ENCODE data around the gene EHHADH. TPM values are rescaled to one million over a fixed set of nuclear protein-coding genes. Genes with fewer than 3 reads are reported as not detected.

Gene EHHADH
- total and polyA plus RNA-seq, 4 experiments from 2014 or later: 1.1 to 1.6 (median 1.4) TPM

- no peaks in the 10 kb centered on the region for H3K9me3 ChIP-seq (ENCODE audit: control insufficient read depth in 1 of 2, low read length in 2 of 2)
- Mint-ChIP-seq H3K4me3 (peak overlapping the region; percentile 91 to 98 (median 94)), H3K36me3 (peaks cover 0 to 5% of the 10 kb centered on the region in 2 donors), H3K27me3 (peaks cover 12 to 14% of the 10 kb centered on the region in 2 donors), H3K4me1 (peaks cover 8 to 27% (median 14%) of the 10 kb centered on the region in 4 donors), H3K9me3 (peaks cover 0 to 6% (median under 1%) of the 10 kb centered on the region in 8 donors), H3K27ac (peak overlapping the region; percentile 91 to 99 (median 97))
- POLR2A ChIA-PET (ENCODE audit: partially characterized antibody): no interaction called here
- H3K27ac ChIP-seq (ENCODE audit: low read depth, low read length): peak overlapping the region; percentile 60
- H3K27me3 ChIP-seq (ENCODE audit: insufficient read depth, low read length): no peaks in the 10 kb centered on the region
- no peaks in the 10 kb centered on the region for H3K36me3 ChIP-seq (ENCODE audit: insufficient read depth, low read length)
- CTCF ChIA-PET (ENCODE audit: partially characterized antibody): no interaction called here
- intact Hi-C loops (cut with micrococcal nuclease): loop anchor here (2.0 kb wide), 2 partner anchors 216 to 304 kb away; partner anchors contain the start of genes SENP2 and TMEM41A
- peaks cover 11% of the 10 kb centered on the region for H3K4me1 ChIP-seq (ENCODE audit: insufficient read depth, low read length)
- peak overlapping the region; percentile 67 for H3K4me3 ChIP-seq (ENCODE audit: low read length in 2 of 2)
- peak; percentile 88 to 95 (median 91) for DNase-seq
Observed at GRCh38 chr3:185282696-185283373, 29.0 kb upstream of the EHHADH start.

- Mint-ChIP-seq H3K27me3 (peaks cover 19 to 23% of the 10 kb centered on the region in 2 donors), H3K4me1 (peaks cover 8 to 27% (median 14%) of the 10 kb centered on the region in 4 donors), H3K4me3 (peak overlapping the region in 2 of 8 donors; percentile 22 to 36), H3K9me3 (peaks cover 0 to 6% (median 1%) of the 10 kb centered on the region in 8 donors), H3K36me3 (peaks cover 5% of the 10 kb centered on the region in 2 donors), H3K27ac (peak overlapping the region in 4 of 7 donors; percentile 6 to 91 (median 54))
- no peaks in the 10 kb centered on the region for H3K9me3 ChIP-seq (ENCODE audit: control insufficient read depth in 1 of 2, low read length in 2 of 2)
- POLR2A ChIA-PET (ENCODE audit: partially characterized antibody): no interaction called here
- intact Hi-C loops (cut with micrococcal nuclease): no loop called here
- no peaks in the 10 kb centered on the region for H3K27me3 ChIP-seq (ENCODE audit: insufficient read depth, low read length)
- peaks cover 11% of the 10 kb centered on the region for H3K4me1 ChIP-seq (ENCODE audit: insufficient read depth, low read length)
- CTCF ChIA-PET (ENCODE audit: partially characterized antibody): interaction anchor here (1.7 kb wide), 1 partner anchor 26 kb away, joined by 6 read pairs; no protein-coding TSS in a partner anchor
- no peak overlapping the region for H3K4me3 ChIP-seq (ENCODE audit: low read length in 2 of 2)
- DNase-seq: peak in 3 of 5 donors; percentile 3 to 18 (median 10)
- H3K36me3 ChIP-seq (ENCODE audit: insufficient read depth, low read length): no peaks in the 10 kb centered on the region
- no peak overlapping the region for H3K27ac ChIP-seq (ENCODE audit: low read depth, low read length)
Observed at GRCh38 chr3:185280572-185281365, 26.9 kb upstream of the EHHADH start.

- H3K27me3 Mint-ChIP-seq: peaks cover 22 to 26% of the 10 kb centered on the region in 2 donors
- H3K27me3 ChIP-seq (ENCODE audit: insufficient read depth, low read length): no peaks in the 10 kb centered on the region
- peaks cover 11% of the 10 kb centered on the region for H3K4me1 ChIP-seq (ENCODE audit: insufficient read depth, low read length)
- no peaks in the 10 kb centered on the region for H3K36me3 ChIP-seq (ENCODE audit: insufficient read depth, low read length)
- H3K4me3 Mint-ChIP-seq: no peak overlapping the region
- peak in 1 of 5 donors; percentile 33 for DNase-seq
- H3K4me3 ChIP-seq (ENCODE audit: low read length in 2 of 2): no peak overlapping the region
- peaks cover 5% of the 10 kb centered on the region in 2 donors for H3K36me3 Mint-ChIP-seq
- H3K4me1 Mint-ChIP-seq: peaks cover 7 to 27% (median 14%) of the 10 kb centered on the region in 4 donors
- no peak overlapping the region for H3K27ac ChIP-seq (ENCODE audit: low read depth, low read length)
- intact Hi-C loops (cut with micrococcal nuclease): no loop called here
- no peaks in the 10 kb centered on the region for H3K9me3 ChIP-seq (ENCODE audit: control insufficient read depth in 1 of 2, low read length in 2 of 2)
- ChIA-PET CTCF (ENCODE audit: partially characterized antibody) (interaction anchor here (1.7 kb wide), 1 partner anchor 25 kb away, joined by 6 read pairs; no protein-coding TSS in a partner anchor), POLR2A (ENCODE audit: partially characterized antibody) (no interaction called here)
- no peak overlapping the region for H3K27ac Mint-ChIP-seq
- peaks cover 0 to 9% (median 2%) of the 10 kb centered on the region in 8 donors for H3K9me3 Mint-ChIP-seq
Observed at GRCh38 chr3:185279587-185280138, 25.8 kb upstream of the EHHADH start.

GRCh38 chr3:185276415-185276814 lies 22.6 kb upstream of the EHHADH start:
- Histone ChIP-seq H3K4me3 (ENCODE audit: low read length in 2 of 2) (no peak overlapping the region), H3K36me3 (ENCODE audit: insufficient read depth, low read length) (no peaks in the 10 kb centered on the region), H3K27me3 (ENCODE audit: insufficient read depth, low read length) (no peaks in the 10 kb centered on the region), H3K9me3 (ENCODE audit: control insufficient read depth in 1 of 2, low read length in 2 of 2) (no peaks in the 10 kb centered on the region), H3K4me1 (ENCODE audit: insufficient read depth, low read length) (no peaks in the 10 kb centered on the region), H3K27ac (ENCODE audit: low read depth, low read length) (no peak overlapping the region)
- H3K9me3 Mint-ChIP-seq: peaks cover 0 to 12% (median 0%) of the 10 kb centered on the region in 8 donors
- H3K27ac Mint-ChIP-seq: no peak overlapping the region
- POLR2A ChIA-PET (ENCODE audit: partially characterized antibody): no interaction called here
- peaks cover 0 to 5% of the 10 kb centered on the region in 2 donors for H3K36me3 Mint-ChIP-seq
- peaks cover 24 to 36% of the 10 kb centered on the region in 2 donors for H3K27me3 Mint-ChIP-seq
- no peak for DNase-seq
- CTCF ChIA-PET (ENCODE audit: partially characterized antibody): no interaction called here
- intact Hi-C loops (cut with micrococcal nuclease): no loop called here
- no peak overlapping the region for H3K4me3 Mint-ChIP-seq
- H3K4me1 Mint-ChIP-seq: peaks cover 0 to 4% (median 1%) of the 10 kb centered on the region in 4 donors

- Histone ChIP-seq H3K4me3 (ENCODE audit: low read length in 2 of 2) (no peak overlapping the region), H3K4me1 (ENCODE audit: insufficient read depth, low read length) (no peaks in the 10 kb centered on the region), H3K36me3 (ENCODE audit: insufficient read depth, low read length) (no peaks in the 10 kb centered on the region), H3K9me3 (ENCODE audit: control insufficient read depth in 1 of 2, low read length in 2 of 2) (no peaks in the 10 kb centered on the region), H3K27ac (ENCODE audit: low read depth, low read length) (no peak overlapping the region), H3K27me3 (ENCODE audit: insufficient read depth, low read length) (no peaks in the 10 kb centered on the region)
- Mint-ChIP-seq H3K27me3 (peaks cover 34 to 46% of the 10 kb centered on the region in 2 donors), H3K4me1 (no peaks in the 10 kb centered on the region), H3K4me3 (no peak overlapping the region), H3K36me3 (peaks cover 0 to 5% of the 10 kb centered on the region in 2 donors), H3K27ac (no peak overlapping the region), H3K9me3 (peaks cover 0 to 11% (median 0%) of the 10 kb centered on the region in 8 donors)
- intact Hi-C loops (cut with micrococcal nuclease): no loop called here
- CTCF ChIA-PET (ENCODE audit: partially characterized antibody): no interaction called here
- no peak for DNase-seq
- POLR2A ChIA-PET (ENCODE audit: partially characterized antibody): no interaction called here
Observed at GRCh38 chr3:185272033-185272432, 18.2 kb upstream of the EHHADH start.

GRCh38 chr3:185270956-185271332 lies 17.1 kb upstream of the EHHADH start:
- H3K27me3 Mint-ChIP-seq: peaks cover 29 to 40% of the 10 kb centered on the region in 2 donors
- H3K36me3 Mint-ChIP-seq: no peaks in the 10 kb centered on the region
- Histone ChIP-seq H3K36me3 (ENCODE audit: insufficient read depth, low read length) (no peaks in the 10 kb centered on the region), H3K4me3 (ENCODE audit: low read length in 2 of 2) (no peak overlapping the region), H3K9me3 (ENCODE audit: control insufficient read depth in 1 of 2, low read length in 2 of 2) (no peaks in the 10 kb centered on the region), H3K4me1 (ENCODE audit: insufficient read depth, low read length) (no peaks in the 10 kb centered on the region), H3K27ac (ENCODE audit: low read depth, low read length) (no peak overlapping the region), H3K27me3 (ENCODE audit: insufficient read depth, low read length) (no peaks in the 10 kb centered on the region)
- ChIA-PET POLR2A (ENCODE audit: partially characterized antibody) (no interaction called here), CTCF (ENCODE audit: partially characterized antibody) (no interaction called here)
- H3K4me3 Mint-ChIP-seq: no peak overlapping the region
- H3K9me3 Mint-ChIP-seq: peaks cover 0 to 9% (median 0%) of the 10 kb centered on the region in 8 donors
- no peak overlapping the region for H3K27ac Mint-ChIP-seq
- no peaks in the 10 kb centered on the region for H3K4me1 Mint-ChIP-seq
- intact Hi-C loops (cut with micrococcal nuclease): no loop called here
- no peak for DNase-seq

All from CD4-positive, alpha-beta memory T cell (primary cell).